GM18498 (cell line): ENCODE measurements around the gene SUSD5.
"Not testable (repeated sequence)": the region's sequence is repeated elsewhere in the genome, so short reads cannot be mapped to it uniquely, and the experiment has no call there.

Experiments used
- ATAC-seq: cut with Tn5 transposase; IDR thresholded peaks from one replicate; pipeline ENCODE4 v1.9.1; 2021; ENCODE audit warnings: mild to moderate bottlenecking, moderate library complexity; ENCODE audit not compliant: unreplicated experiment

Gene SUSD5

DNA sequence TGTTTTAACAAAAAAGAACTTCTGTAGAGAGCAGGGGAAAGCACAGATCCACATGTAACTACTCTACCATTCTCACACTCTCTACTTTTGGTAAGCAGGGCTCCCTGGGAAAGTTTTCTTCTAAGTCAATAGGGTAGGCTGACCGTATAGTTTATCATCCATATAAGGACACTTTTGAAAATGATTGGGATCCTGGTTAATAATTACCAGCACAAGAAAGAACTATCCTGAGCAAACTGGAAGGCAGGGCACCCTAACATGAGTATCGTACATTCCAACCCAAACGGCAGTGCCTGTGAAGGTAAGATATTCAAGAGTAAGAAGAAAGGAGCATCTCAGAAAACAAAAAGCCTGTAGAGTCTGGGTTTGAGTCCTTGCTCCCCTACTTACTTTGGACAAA, 22.1 kb downstream of the SUSD5 start:
- ATAC-seq = no peak

DNA sequence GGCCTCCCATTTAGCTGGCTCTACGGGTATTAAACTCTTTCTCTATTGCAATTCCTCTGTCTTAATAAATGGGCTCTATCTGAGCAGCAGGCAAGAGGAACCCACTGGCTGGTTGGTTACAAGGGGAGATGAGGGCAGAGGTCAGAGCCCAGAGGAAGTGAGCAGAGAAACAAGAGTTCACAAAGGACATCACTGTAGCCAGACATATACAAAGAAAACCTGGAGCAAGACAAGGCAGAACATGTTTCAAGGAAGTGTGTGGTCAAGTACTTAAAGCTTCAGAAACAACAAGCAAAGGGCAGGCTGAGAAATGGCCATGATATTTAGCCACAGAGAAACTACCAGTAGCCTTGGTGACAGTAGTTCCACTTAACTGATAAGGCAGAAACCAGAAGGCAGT, 24.3 kb downstream of the SUSD5 start:
- ATAC-seq = no peak

DNA sequence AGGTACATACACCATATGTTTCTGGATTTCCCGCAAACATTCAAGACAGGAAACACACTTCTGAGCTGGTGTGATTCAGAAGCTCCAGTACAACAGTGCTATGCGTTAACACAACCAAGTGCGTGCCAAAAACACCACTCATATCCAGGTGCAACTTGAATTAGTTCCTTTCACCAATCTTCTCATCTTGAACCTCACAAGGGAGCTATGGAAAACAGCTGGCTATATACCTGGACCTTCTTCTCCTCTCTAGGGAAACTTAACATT, 31.3 kb downstream of the SUSD5 start:
- no peak for ATAC-seq

DNA sequence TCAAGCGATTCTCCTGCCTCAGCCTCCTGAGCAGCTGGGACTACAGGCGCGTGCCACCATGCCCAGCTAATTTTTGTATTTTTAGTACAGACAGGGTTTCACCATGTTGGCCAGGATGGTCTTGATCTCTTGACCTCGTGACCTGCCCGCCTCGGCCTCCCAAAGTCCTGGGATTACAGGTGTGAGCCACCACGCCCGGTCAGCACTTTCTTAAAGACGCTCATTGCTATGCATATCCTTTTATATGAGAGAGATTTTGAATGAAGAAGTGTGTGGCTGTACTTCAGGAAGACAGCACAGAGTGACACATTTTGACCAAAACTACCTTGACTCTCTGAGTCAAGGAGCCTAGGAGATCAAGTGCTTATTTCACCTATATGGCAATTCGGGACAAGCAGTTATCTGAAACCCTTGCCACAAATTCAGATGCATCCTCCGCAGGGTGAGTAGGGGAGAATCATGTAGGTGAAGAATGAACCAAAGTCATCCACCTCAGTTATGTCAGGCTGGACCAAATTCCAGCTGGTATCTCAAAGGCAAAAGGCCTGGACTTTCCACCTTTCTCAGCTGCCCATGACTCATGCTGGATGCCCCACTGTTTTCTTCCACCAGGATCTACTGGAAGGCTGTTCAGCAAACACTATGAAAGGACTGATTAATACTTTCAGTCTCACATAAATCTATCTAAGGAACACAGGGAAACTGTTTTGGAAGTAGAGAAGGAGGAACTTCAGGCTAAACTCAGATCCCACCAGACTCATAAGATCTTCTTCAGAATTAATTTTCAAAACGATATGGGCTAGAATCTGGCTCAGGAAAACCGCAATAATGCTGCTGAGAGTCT, 31.9 kb downstream of the SUSD5 start:
- ATAC-seq = no peak

DNA sequence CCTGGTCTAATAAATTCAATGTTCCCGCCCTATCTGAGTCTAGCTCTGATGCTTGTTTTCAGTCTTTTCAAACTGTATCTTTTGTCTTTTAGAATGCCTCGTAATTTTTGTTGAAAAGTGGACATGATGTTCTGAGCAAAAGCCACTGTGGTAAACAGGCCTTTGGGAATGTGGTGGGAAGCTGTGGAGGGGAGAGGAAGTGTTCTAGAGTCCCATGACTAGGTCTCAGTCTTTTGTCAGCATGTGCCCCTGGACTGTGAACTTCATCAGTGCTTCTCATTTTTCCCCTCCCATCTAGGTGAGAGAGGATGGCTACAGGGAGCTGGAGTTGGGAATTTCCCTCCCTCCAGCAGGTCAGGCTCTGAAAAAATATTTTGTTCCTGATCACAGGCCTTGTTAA, 33.7 kb downstream of the SUSD5 start:
- no peak for ATAC-seq

DNA sequence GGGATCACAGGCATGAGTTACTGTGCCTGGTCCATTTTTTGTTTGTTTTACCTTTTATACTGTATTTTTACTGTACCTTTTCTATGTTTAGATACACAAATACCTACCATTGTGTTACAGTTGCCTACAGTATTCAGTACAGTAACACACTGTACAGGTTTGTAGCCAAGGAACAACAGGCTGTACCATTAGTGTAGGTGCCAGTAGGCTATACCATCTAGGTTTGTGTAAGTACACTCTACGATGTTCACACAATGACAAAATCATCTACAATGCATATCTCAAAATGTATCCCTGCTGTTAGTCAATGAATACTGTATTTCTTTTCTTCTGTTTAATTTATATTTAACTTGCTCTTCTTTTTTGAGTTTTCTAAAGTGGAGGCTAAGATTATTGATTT, 37.0 kb downstream of the SUSD5 start:
- ATAC-seq = not testable (repeated sequence)

DNA sequence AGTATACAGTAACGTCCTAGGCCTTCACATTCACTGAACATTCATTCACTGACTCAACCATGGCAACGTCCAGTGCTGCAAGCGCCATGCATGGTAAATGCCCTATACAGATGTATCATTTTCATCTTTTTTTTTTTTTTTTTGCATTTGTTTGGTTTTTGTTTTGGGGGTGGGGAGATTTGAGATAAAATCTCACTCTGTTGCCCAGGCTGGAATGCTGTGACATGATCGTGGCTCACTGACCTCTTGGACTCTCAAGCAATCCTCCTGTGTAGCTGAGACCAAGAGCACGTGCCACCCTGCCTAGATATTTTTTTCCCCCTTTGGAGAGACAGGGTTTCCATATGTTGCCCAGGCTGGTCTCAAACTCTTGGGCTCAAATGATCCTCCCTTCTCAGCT, 37.4 kb downstream of the SUSD5 start:
- ATAC-seq = no peak

DNA sequence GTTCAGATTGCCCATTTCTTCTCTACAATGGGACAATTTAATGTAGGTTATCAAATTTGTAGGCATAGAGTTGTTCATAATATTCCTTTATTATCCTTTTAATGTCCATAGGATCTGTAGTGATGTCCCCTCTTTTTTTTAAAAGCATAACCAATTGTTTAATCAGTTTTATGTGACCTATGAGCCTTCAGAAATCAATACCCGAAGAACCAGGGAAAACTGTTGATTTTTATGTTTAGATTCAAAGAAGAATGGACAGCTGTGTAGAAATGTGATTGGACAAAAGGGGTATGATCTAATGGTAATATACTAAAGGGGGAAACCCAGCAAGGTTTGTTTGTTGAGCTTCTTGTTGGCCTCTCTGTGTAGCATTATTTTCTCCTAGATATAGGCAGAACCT, 39.5 kb downstream of the SUSD5 start:
- no peak for ATAC-seq

DNA sequence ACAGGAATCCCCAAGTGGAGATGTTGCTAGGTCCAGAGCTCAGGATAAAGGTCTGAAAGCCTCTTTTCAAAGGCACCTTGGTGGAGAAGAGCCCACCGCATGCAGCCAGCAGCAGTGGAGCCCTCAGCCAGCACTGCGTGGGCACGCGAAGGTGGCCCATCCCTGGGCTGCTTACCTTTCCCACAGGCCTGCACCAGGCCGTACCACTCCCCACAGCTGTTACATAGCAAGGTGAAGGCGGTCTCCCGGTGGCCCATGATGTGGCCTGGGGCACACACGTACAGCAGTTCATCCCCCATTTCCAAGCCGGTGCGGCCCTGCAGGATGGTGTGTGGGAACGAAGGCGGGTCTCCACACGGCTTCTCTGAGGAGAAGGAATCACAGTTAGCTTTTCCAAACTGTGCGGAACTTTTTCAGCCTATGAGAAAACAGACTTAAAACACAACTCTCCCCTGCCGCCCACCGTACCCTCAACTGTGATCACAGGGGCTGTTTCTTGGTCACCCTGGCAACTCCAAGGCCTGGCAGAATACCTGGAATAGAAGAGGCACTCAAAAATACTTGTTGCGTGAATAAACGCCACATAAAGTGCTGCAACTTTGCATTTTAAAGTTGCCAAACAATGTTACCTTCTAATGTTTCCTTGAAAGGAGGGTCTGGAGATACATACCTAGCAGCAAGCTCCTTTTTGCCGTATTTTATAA, 43.7 kb downstream of the SUSD5 start:
- ATAC-seq = no peak

DNA sequence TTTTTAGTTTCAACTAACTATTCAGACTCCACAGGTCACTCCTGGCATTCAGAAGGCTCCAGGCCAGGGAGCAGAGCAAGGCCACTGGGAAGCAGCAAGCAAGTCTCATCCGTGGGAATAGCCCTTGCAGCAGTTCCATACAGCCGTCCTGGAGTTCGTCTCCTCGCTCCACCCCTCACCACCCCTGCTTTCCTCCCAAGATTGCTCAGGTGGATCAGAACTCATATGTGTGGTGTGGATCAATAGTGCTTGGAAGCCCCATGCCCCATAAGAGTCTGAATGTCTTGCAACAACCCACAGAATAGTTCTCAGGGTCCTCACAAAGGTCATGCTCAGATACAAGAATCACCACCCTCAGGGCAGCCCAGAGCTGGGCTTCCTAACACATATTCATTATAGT, 44.5 kb downstream of the SUSD5 start:
- no peak for ATAC-seq

DNA sequence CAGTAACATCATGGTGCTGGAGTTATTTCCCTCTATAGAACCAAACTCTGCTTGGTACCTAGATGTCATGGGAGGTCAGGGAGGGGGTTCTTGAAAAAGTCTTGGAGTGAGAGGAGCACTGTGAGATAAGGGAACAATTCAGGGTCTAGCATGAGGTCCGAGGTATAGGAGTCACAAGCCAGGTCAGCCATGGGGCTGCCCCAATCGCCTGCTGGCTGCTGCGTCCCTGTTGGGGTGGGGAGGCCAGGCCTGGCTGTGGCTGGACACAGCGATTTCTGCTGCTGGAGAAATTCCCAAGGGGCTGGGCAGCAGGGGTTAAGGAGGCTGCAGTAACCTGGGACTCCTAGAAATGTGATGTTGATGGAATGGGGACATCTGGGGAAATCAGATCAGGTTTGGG, 44.9 kb downstream of the SUSD5 start:
- no peak for ATAC-seq

DNA sequence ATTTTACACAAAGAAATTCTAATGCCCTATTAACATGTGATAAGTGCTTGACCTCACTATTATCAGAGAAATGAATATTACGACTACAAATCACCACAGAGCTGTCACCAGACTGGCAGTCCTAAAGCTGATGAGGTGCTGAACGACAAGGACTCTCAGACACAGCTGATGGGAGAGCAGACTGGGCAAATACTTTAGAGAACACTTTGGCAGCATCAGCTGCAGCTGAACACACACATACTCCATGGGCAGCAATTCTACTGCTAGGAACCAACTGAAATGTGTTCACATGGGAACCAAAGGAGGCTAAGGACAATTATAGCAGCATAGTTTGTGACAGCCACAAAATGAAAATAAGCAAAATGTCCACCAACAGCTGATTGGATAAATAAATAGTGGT, 45.5 kb downstream of the SUSD5 start:
- ATAC-seq = no peak

DNA sequence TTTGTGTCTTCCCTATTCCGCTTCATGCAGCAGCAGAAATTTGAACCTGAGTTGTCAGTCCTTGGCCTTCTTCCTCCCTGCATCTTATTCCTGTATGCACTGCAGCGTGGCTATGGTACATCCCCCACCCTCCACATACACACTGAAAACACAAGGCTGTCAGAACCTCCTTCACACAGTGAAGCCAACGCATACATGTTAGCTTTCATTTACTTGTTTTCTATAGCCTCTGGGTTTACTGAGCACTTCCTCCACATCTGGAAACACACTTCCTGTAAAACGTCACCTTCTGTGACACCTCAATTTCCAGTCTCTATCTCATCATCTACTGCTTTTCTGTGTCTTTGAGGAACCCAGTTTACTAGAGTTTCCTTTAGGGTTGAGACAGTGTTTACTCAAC, 47.0 kb downstream of the SUSD5 start:
- ATAC-seq = no peak

DNA sequence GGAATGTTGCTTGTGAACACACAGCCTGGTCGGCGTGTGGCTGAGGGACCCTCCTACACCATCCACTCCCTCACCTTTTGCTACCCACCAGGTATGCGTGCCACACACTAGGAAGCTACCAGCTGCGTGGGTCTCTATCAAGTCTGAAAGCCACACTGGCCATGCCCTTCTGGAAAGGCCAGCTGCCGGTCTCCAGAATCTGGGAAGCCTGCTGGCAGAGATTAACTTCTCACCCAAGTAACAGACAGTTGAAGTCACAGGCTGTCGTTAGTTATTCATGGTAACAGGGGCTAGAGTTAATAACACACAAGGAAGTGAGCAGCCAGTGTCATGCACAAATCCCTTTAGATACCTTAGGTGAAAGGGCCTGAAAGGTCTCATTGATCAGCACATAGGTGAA, 48.1 kb downstream of the SUSD5 start:
- ATAC-seq = no peak

DNA sequence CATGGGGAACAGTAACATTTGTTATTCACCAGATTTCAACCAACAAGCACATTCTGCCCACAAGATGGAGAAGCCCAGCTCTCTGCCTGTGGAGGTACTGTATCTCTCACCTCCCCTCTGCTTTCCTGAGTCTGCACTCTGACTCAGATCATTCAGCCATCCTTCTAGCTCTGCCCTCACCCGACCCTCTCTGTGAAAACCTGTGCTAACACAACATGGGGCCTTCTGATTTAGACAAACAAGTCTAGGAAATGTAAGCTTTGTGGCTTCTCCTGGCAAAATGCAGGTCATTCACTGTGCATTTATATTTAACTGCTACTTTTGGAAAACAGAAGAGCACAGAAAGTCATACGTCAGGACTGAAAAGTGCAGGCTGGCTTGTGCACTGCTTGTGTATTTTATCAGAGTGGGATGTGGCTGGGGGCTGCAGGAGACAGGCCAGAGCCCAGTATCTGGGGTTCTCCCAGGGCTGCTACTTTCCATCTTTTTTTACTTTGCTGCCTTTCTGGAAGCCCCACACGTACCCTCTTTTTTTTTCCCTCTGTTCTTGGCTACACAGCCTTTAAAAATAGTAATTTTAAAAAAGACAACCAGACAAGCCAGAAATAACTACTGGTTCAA, 50.8 kb downstream of the SUSD5 start:
- no peak for ATAC-seq

DNA sequence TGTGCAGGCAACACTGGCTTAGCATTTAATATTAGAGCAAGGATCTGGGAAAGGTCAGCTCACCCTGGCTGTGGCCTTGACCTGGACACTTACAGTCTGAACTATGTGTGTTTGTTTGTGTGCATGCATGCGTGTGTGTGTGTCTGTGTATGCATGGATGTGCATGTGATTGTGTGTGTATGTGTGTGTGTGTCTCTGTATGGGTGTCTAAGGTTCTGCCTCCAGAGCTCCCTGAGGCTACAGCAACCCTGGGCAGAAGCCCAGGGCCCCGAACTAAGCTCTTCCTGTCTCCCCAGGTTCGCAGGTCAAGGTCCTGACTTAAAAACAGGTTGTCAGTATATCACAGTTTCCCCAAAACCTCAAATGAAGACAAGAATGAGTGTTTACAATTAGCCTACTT, 51.3 kb downstream of the SUSD5 start:
- ATAC-seq = no peak

DNA sequence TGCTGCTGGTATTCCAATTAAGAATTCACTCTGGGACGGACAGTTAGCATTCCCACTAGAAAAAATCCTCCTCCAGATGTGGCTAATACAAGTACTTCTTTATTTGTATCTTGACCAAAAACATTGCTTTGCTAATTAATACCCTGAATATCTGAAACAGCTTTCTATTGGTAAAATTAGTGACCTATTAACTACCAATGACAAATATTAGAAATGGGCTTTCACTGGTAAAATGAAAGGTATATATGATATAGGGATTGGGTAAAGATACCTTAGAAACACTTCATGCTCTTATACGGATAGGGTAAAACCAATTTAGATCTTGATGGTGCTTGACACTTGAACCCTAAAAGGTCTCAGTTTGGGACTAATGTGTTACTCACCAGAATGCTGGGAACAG, 52.5 kb downstream of the SUSD5 start:
- no peak for ATAC-seq

DNA sequence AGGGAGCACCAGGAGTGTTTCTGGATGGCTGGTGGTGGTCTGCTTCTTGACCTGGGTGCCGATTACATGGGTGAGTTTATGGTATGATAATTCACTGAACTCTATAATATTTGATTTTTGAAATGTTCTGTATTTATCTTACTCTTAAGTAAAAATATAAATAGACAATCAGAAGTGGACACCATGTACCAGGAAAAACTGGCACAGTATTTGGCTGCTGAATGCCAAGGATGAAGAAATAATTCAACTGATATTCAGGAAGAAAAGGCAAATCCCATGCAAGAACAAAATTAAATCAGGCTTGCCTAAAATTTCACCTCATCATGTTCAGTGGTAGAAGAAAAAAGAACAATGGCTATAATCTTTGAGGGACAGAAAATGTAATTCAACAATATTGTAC, 53.2 kb downstream of the SUSD5 start:
- ATAC-seq = no peak

DNA sequence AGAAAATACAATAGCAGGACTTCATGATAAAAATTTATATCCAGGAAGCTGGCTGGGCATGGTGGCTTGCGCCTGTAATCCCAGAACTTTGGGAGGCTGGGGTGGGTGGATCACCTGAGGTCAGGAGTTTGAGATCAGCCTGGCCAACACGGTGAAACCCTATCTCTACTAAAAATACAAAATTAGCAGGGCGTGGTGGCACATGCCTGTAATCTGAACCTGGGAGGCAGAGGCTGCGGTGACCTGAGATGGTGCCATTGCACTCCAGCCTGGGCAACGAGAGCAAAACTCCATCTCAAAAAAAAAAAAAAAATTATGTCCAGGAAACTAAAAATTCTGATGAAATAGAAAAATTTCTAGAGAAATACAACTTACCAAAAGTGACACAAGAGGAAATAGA, 56.0 kb downstream of the SUSD5 start:
- ATAC-seq = not testable (repeated sequence)

DNA sequence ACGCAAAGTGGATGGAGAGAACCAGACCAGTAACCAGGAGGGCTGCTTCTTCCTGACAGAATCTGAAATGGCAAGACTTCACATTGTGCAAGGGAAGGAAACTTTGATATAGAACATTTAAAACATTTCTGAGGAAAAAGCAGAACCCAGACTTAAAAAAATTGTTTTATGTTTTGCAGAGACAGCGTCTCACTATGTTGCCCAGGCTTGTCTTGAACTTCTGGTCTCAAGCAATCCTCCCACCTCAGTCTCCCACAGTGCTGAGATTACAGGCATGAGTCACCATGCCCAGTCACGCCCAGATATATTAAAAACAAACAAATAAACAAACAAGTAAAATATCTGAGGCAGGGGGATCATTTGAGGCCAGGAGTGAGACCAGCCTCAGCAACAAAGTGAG, 58.6 kb downstream of the SUSD5 start:
- ATAC-seq = no peak

DNA sequence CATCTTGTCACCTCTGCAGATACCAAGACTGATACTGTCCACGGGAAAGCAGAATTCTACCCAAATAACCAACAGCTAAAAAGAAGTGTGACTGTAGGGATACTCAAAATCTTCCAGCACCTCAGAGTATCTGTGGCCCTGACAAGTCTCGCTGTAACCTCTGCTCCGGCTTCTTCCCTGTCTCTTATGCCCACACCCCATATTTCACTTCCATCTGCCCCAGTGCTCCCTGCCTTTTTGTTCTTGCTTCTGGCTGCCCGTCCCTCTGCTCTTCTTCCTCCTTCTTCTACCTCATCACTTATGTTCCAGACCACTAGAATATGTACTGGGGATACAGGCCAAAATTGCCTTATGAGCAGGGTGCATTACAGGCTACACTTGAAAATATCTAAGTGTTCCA, 59.4 kb downstream of the SUSD5 start:
- ATAC-seq = no peak

DNA sequence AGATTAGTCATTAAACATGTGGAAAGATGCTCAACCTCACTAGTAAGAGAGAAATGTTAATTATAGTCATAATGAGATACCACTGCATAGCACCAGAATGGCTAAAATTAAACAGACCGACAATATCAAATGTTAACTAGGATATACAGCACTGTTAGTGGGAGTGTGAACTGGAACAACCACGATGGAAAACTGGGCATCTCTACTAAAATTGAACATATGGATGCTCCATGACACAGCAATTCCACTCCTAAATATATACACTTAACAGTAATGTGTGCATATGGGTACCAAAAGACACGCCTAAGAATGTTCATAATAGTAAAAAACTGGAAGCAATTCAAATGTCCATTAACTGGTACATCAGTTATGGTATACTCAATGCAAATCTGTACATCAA, 63.3 kb downstream of the SUSD5 start:
- ATAC-seq = no peak
